ENCODE measurements around the gene MTCH1.
"Not testable (repeated sequence)": the region's sequence is repeated elsewhere in the genome, so short reads cannot be mapped to it uniquely, and the experiment has no call there.

Gene MTCH1

GRCh38 chr6:37016995-37017394, 31.0 kb upstream of the MTCH1 start:
- no peak for DNase-seq (ENCODE audit: low read depth)

GRCh38 chr6:37015532-37015931, 29.5 kb upstream of the MTCH1 start:
- DNase-seq (ENCODE audit: low read depth): no peak

GRCh38 chr6:37014667-37015066, 28.7 kb upstream of the MTCH1 start:
- no peak for DNase-seq (ENCODE audit: low read depth)

- DNase-seq (ENCODE audit: low read depth): no peak
These were observed 27.8 kb upstream of the MTCH1 start for GRCh38 chr6:37013516-37014491.

- no peak for DNase-seq (ENCODE audit: low read depth)
These were observed 25.8 kb upstream of the MTCH1 start for GRCh38 chr6:37011656-37012378.

- no peak for DNase-seq (ENCODE audit: low read depth)
These were observed 24.5 kb upstream of the MTCH1 start for GRCh38 chr6:37010402-37010892.

- DNase-seq (ENCODE audit: low read depth): no peak
These were observed 22.8 kb upstream of the MTCH1 start for GRCh38 chr6:37008484-37009465.

GRCh38 chr6:37007340-37008043, 21.5 kb upstream of the MTCH1 start:
- DNase-seq (ENCODE audit: low read depth): no peak

GRCh38 chr6:37006793-37007339, 20.9 kb upstream of the MTCH1 start:
- no peak for DNase-seq (ENCODE audit: low read depth)

- DNase-seq (ENCODE audit: low read depth): no peak
These were observed 20.0 kb upstream of the MTCH1 start for GRCh38 chr6:37005827-37006567.

- DNase-seq (ENCODE audit: low read depth): no peak
These were observed 19.2 kb upstream of the MTCH1 start, which contains the start of gene FGD2 for GRCh38 chr6:37005061-37005810. TSS of gene FGD2 (plus strand) at chr6:37005655. CDS start at chr6:37005818, 163 bp downstream.

GRCh38 chr6:37004044-37004980, 18.3 kb upstream of the MTCH1 start:
- no peak for DNase-seq (ENCODE audit: low read depth)

GRCh38 chr6:36999751-37000125, 13.7 kb upstream of the MTCH1 start:
- DNase-seq (ENCODE audit: low read depth): no peak

GRCh38 chr6:36999061-36999750, 13.2 kb upstream of the MTCH1 start:
- DNase-seq (ENCODE audit: low read depth): no peak

GRCh38 chr6:36998723-36999038, 12.7 kb upstream of the MTCH1 start:
- DNase-seq (ENCODE audit: low read depth): no peak

- no peak for DNase-seq (ENCODE audit: low read depth)
These were observed 12.1 kb upstream of the MTCH1 start for GRCh38 chr6:36997811-36998722.

GRCh38 chr6:36990401-36990800, 4.4 kb upstream of the MTCH1 start:
- DNase-seq (ENCODE audit: low read depth): not testable (repeated sequence)
